Smooth muscle cell (in vitro differentiated cells): ENCODE measurements around the gene TMEM121B. TPM values are rescaled to one million over a fixed set of nuclear protein-coding genes. Genes with fewer than 3 reads are reported as not detected.
A peak's percentile ranks its signal among the peaks of the same experiment; 100 is the strongest.

Experiments used
- DNase-seq: peaks from one replicate; lab custom pipeline; 2025; ENCODE audit not compliant: unreplicated experiment; lab: John Stamatoyannopoulos, UW
- H2AFZ ChIP-seq: fragments of 200-600 bp; sonication (generic); 2 replicates; pipeline ENCODE4 v1.6.0; 2016; ENCODE audit warnings: antibody characterized with exemption, low read depth, mild to moderate bottlenecking
- H3F3A ChIP-seq: fragments of 200-600 bp; sonication (generic); 2 replicates; pipeline ENCODE4 v1.6.0; 2017; ENCODE audit warnings: antibody characterized with exemption, low read depth
- H3K27ac ChIP-seq: fragments of 200-600 bp; sonication (generic); 2 replicates; pipeline ENCODE4 v1.5.1; 2016; ENCODE audit warnings: low read depth, mild to moderate bottlenecking
- H3K27me3 ChIP-seq: fragments of 200-600 bp; sonication (generic); 2 replicates; pipeline ENCODE4 v1.6.1; 2016; ENCODE audit warnings: low read depth, mild to moderate bottlenecking
- H3K36me3 ChIP-seq: fragments of 200-600 bp; sonication (generic); 2 replicates; pipeline ENCODE4 v1.5.1; 2016; ENCODE audit warnings: low read depth
- H3K4me1 ChIP-seq: fragments of 200-600 bp; sonication (generic); 2 replicates; pipeline ENCODE4 v1.5.1; 2016; ENCODE audit warnings: low read depth
- H3K4me2 ChIP-seq: fragments of 200-600 bp; sonication (generic); 2 replicates; pipeline ENCODE4 v1.6.0; 2016; ENCODE audit warnings: mild to moderate bottlenecking
- H3K4me3 ChIP-seq: fragments of 200-600 bp; sonication (generic); 2 replicates; pipeline ENCODE4 v1.5.1; 2016; ENCODE audit warnings: mild to moderate bottlenecking
- H3K79me2 ChIP-seq: fragments of 200-600 bp; sonication (generic); 2 replicates; pipeline ENCODE4 v1.6.0; 2016; ENCODE audit warnings: low read depth, mild to moderate bottlenecking
- H3K9ac ChIP-seq: fragments of 200-600 bp; sonication (generic); 2 replicates; pipeline ENCODE4 v1.6.0; 2016; ENCODE audit warnings: low read depth
- H3K9me3 ChIP-seq: fragments of 200-600 bp; sonication (generic); replicated peaks from 2 replicates; pipeline ENCODE4 v1.5.1; 2016; ENCODE audit warnings: low read depth
- H4K20me1 ChIP-seq: fragments of 200-600 bp; sonication (generic); 2 replicates; pipeline ENCODE4 v1.6.0; 2016; ENCODE audit warnings: low read depth
- WGBS: methylation state at CpG from one replicate; pipeline ENCODE4 v1.1.7; 2016; ENCODE audit warnings: low lambda C conversion rate; 5-methylcytosine and 5-hydroxymethylcytosine counted together
- polyA plus RNA-seq: library from polyadenylated mRNA; unstranded; fragments of >200 nt; fragmentation: Nextera tagmentation; extraction: Ambion mirVana; gene quantifications from 2 replicates; pipeline ENCODE4 v1.2.1, GENCODE V29; 2016
- total RNA-seq: library from RNA; depleted of rRNA; stranded (reverse); fragments of >200 nt; gene quantifications from 2 replicates; pipeline ENCODE4 v1.2.3, GENCODE V29; 2014
- TF ChIP-seq, protein P1 (sequence below): fragments of 200-600 bp; sonication (generic); IDR thresholded peaks from 2 replicates; pipeline ENCODE4 v1.5.1; 2017; ENCODE audit warnings: borderline replicate concordance, mild to moderate bottlenecking, antibody characterized with exemption; ENCODE audit not compliant: insufficient read depth, poor library complexity, severe bottlenecking

Gene TMEM121B
- total and polyA plus RNA-seq, 2 experiments from 2014 or later, result 0.09 to 0.15 TPM

DNA sequence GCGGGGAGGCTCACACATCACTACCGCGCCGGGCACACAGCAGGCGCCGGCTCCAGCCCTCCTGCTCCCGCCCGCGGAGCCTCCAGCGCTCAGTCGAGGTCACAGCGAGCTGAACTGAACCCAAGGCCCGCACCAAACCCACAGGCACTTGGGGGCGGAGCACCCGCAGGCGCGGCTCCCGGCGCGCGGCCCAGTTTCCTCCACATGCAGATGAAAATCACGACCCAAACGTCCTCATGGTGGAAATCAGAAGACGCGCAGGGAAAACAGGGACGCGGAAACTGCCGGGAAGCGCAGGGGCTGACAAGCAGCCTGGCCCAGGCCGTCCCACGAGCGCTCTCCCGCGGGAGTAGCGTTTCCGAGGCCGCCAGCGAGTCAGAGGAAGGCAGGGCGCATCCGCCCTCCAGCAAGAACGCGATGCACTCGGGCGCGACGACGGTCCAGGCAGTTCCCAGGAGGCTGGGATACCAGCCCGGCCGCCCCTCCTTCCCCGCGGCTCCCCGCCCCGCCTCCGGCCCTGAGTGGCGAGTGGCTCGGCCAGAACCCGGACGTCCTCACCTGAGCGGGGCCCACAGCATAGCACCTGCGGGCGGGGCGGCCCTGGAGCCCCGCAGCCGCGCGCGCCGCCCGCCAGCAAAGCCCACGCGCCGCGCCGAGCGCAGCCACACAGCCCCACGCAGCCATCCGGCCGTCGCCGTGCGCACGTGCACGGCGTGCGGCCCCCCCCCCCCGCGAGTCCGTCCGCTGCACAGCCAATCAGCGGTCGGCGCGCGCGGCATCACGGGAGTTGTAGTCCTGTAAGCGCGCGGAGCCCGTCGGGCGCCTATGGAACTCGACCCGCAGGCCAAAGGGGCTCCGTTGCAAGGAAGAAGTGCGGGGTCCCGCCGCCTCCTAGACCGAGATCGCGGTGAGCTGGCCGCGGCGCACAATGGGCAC, 37.7 kb upstream of the TMEM121B start, which contains the start of gene HDHD5:
Gene HDHD5 (minus strand): TSS at position 710 of the 936 bp plus-strand sequence. CDS start 26 bp downstream, at position 684.
- Histone ChIP-seq H4K20me1 (peaks cover 32% of the 10 kb centered on the region), H3K4me2 (peak within 1 kb of the TSS; percentile 95), H3K4me3 (peak within 1 kb of the TSS; percentile 80), H2AFZ (peak within 1 kb of the TSS; percentile 100), H3F3A (peaks cover 5% of the 10 kb centered on the region), H3K27ac (peak within 1 kb of the TSS; percentile 52), H3K4me1 (peaks cover 12% of the 10 kb centered on the region), H3K79me2 (peaks cover 38% of the 10 kb centered on the region), H3K36me3 (no peaks in the 10 kb centered on the region), H3K27me3 (no peaks in the 10 kb centered on the region), H3K9me3 (no peaks in the 10 kb centered on the region), H3K9ac (peak within 1 kb of the TSS; percentile 73)
- TF ChIP-seq, protein P1, sequence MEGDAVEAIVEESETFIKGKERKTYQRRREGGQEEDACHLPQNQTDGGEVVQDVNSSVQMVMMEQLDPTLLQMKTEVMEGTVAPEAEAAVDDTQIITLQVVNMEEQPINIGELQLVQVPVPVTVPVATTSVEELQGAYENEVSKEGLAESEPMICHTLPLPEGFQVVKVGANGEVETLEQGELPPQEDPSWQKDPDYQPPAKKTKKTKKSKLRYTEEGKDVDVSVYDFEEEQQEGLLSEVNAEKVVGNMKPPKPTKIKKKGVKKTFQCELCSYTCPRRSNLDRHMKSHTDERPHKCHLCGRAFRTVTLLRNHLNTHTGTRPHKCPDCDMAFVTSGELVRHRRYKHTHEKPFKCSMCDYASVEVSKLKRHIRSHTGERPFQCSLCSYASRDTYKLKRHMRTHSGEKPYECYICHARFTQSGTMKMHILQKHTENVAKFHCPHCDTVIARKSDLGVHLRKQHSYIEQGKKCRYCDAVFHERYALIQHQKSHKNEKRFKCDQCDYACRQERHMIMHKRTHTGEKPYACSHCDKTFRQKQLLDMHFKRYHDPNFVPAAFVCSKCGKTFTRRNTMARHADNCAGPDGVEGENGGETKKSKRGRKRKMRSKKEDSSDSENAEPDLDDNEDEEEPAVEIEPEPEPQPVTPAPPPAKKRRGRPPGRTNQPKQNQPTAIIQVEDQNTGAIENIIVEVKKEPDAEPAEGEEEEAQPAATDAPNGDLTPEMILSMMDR, result no peak
- peak; percentile 76 for DNase-seq
- under 1% methylated on average over 75 of the region's 114 CpGs for WGBS

DNA sequence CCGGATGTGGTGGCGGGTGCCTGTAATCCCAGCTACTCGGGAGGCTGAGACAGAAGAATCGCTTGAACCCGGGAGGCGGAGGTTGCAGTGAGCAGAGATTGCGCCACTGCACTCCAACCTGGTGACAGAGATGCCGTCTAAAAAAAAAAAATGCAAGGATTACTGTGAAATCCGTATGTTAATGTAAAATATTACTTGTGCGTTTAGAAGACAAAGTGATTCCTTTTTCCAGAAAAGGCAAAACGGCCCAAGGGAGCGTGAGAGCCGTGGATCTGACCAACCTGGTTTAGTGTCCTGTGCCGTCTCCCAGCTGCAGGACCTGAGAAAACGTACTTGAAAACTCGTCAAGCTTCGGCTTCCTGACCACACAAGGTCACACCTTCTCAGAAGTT, 37.0 kb upstream of the TMEM121B start:
- Histone ChIP-seq H4K20me1 (peaks cover 38% of the 10 kb centered on the region), H2AFZ (peak overlapping the region; percentile 95), H3K36me3 (no peaks in the 10 kb centered on the region), H3K4me2 (peak overlapping the region; percentile 95), H3K9me3 (no peaks in the 10 kb centered on the region), H3K4me1 (peaks cover 12% of the 10 kb centered on the region), H3K27me3 (no peaks in the 10 kb centered on the region), H3F3A (peaks cover 5% of the 10 kb centered on the region), H3K9ac (peak overlapping the region; percentile 15), H3K4me3 (peak overlapping the region; percentile 80), H3K27ac (peak overlapping the region; percentile 52), H3K79me2 (peaks cover 44% of the 10 kb centered on the region)
- WGBS, result 55% methylated on average over 17 of the region's 17 CpGs
- no peak for DNase-seq
- TF ChIP-seq, protein P1, result no peak

DNA sequence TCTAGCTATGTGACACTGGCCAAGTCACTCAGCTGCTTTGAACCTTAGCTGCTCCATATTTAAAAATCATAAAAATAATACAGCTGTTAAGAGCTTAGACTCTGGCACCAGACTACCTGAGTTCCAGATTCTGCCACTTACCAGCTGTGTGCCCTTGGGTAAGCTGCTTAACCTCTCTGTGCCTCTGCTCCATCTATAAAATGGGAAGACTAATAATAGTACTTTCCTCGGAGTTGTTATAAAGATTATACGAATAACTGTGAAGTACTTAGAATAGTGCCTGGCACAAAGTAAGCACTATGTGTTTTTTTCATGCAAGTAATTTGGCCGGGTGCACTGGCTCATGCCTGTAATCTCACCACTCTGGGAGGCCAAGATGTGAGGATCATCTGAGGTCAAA, 36.6 kb upstream of the TMEM121B start:
- Histone ChIP-seq H3K4me1 (peaks cover 12% of the 10 kb centered on the region), H3K9me3 (no peaks in the 10 kb centered on the region), H3K9ac (no peak overlapping the region), H3F3A (peaks cover 5% of the 10 kb centered on the region), H3K27me3 (no peaks in the 10 kb centered on the region), H3K4me3 (peak overlapping the region; percentile 80), H3K79me2 (peaks cover 49% of the 10 kb centered on the region), H4K20me1 (peaks cover 43% of the 10 kb centered on the region), H2AFZ (no peak overlapping the region), H3K27ac (no peak overlapping the region), H3K36me3 (no peaks in the 10 kb centered on the region), H3K4me2 (peak overlapping the region; percentile 95)
- WGBS, result 95% methylated on average over 3 of the region's 3 CpGs
- no peak for DNase-seq
- TF ChIP-seq, protein P1, result no peak
